Loucy (cell line): ENCODE measurements around the gene STRADA.

ENCODE experiments used
- H2AFZ ChIP-seq: fragments of 200-600 bp; sonication (generic); 2 replicates; pipeline ENCODE4 v1.6.0; 2016; ENCODE audit warnings: antibody characterized with exemption, mild to moderate bottlenecking, low read length, moderate library complexity
- H3F3A ChIP-seq: fragments of 200-600 bp; 2 replicates; pipeline ENCODE4 v1.6.0; 2016; ENCODE audit warnings: antibody characterized with exemption, low read depth, mild to moderate bottlenecking
- H3K27me3 ChIP-seq: fragments of 200-600 bp; sonication (generic); 2 replicates; pipeline ENCODE4 v1.6.1; 2014; ENCODE audit warnings: low read length, mild to moderate bottlenecking; ENCODE audit not compliant: insufficient read depth, poor library complexity, severe bottlenecking
- H3K36me3 ChIP-seq: fragments of 200-600 bp; sonication (generic); 2 replicates; pipeline ENCODE4 v1.6.1; 2016; ENCODE audit warnings: low read length; ENCODE audit not compliant: insufficient read depth
- H3K4me1 ChIP-seq: fragments of 200-600 bp; sonication (generic); 2 replicates; pipeline ENCODE4 v1.5.1; 2014; ENCODE audit warnings: low read length, mild to moderate bottlenecking; ENCODE audit not compliant: insufficient read depth, poor library complexity, severe bottlenecking
- H3K4me2 ChIP-seq: fragments of 200-600 bp; sonication (generic); 2 replicates; pipeline ENCODE4 v1.6.0; 2014; ENCODE audit warnings: antibody characterized with exemption, low read length, low read depth, mild to moderate bottlenecking; ENCODE audit not compliant: poor library complexity, severe bottlenecking
- H3K4me3 ChIP-seq: fragments of 200-600 bp; sonication (generic); 2 replicates; pipeline ENCODE4 v1.5.1; 2014; ENCODE audit warnings: low read length, mild to moderate bottlenecking, mixed read lengths; ENCODE audit not compliant: poor library complexity, severe bottlenecking
- H3K79me2 ChIP-seq: fragments of 200-600 bp; sonication (generic); 2 replicates; pipeline ENCODE4 v1.6.1; 2014; ENCODE audit warnings: low read length; ENCODE audit not compliant: insufficient read depth
- H3K9ac ChIP-seq: fragments of 200-600 bp; sonication (generic); 2 replicates; pipeline ENCODE4 v1.6.0; 2014; ENCODE audit warnings: mild to moderate bottlenecking, low read depth, low read length, moderate library complexity; ENCODE audit not compliant: poor library complexity, severe bottlenecking
- H3K9me2 ChIP-seq: fragments of 200-600 bp; sonication (generic); replicated peaks from 2 replicates; pipeline ENCODE4 v1.6.1; 2016; ENCODE audit warnings: low read depth, low read length, mixed read lengths
- H3K9me3 ChIP-seq: fragments of 200-600 bp; sonication (generic); 2 replicates; pipeline ENCODE4 v1.6.1; 2014; ENCODE audit warnings: mild to moderate bottlenecking, antibody characterized with exemption, low read length, low read depth; ENCODE audit not compliant: insufficient read depth
- H4K20me1 ChIP-seq: fragments of 200-600 bp; sonication (generic); 2 replicates; pipeline ENCODE4 v1.6.0; 2014; ENCODE audit warnings: antibody characterized with exemption, low read length, mild to moderate bottlenecking; ENCODE audit not compliant: insufficient read depth, poor library complexity, severe bottlenecking
- EZH2phosphoT487 ChIP-seq: fragments of 200-600 bp; IDR thresholded peaks from 2 replicates; pipeline ENCODE4 v1.6.1; 2018; ENCODE audit warnings: antibody characterized with exemption, mild to moderate bottlenecking, moderate library complexity, borderline replicate concordance
- TF ChIP-seq, protein P1 (sequence below): fragments of 200-600 bp; sonication (generic); conservative IDR thresholded peaks from 2 replicates; pipeline ENCODE4 v1.5.1; 2014; ENCODE audit warnings: mild to moderate bottlenecking, antibody characterized with exemption, low read length

The STRADA gene, protein sequence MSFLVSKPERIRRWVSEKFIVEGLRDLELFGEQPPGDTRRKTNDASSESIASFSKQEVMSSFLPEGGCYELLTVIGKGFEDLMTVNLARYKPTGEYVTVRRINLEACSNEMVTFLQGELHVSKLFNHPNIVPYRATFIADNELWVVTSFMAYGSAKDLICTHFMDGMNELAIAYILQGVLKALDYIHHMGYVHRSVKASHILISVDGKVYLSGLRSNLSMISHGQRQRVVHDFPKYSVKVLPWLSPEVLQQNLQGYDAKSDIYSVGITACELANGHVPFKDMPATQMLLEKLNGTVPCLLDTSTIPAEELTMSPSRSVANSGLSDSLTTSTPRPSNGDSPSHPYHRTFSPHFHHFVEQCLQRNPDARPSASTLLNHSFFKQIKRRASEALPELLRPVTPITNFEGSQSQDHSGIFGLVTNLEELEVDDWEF

DNA sequence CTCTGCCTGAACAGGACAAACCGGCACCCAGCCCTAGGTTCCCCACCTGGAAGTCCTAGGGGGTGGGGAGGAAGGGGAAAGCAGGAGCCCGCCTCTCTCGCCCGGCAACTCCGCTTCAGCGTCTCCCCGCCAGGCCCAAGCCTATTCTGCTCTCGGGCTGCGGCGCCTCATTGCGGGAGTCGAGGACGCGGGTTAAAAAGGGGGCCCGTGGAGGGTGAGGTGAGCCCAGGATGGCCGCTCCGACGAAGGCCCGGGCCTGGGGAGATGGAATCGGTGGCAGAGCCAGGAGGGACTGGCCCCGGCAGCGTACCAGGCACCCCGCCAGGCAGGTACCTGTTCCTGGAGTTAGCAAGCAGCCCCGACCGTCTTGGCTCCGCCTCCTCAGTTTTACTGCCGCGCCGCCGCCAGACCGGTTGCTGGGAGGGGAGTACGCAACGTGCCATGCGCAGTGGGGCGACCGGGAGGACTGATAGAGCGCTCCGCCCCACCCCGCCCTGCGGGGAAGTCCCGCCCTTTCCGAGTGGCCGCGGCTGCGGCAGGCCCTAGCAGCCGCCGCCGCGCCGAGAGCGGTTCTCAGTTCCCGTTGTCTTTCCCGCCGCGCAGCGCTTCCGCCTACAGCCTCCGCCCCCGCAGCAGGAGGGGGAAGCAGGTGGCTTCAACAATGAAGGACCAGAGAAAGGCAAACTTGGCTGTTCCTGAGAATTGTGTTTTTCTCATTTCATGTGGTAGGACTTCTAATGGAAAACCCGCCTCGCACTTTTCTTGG, at the start of gene STRADA:
STRADA (minus strand) TSS at position 392 of the 766 bp plus-strand sequence. CDS start 13,430 bp downstream, outside the sequence.
- Histone ChIP-seq H3K4me2 (peak within 1 kb of the TSS; percentile 94), H2AFZ (peak within 1 kb of the TSS; percentile 92), H3K9ac (peak within 1 kb of the TSS; percentile 99), H3F3A (peaks cover 10% of the 10 kb centered on the region), H3K27me3 (no peaks in the 10 kb centered on the region), H3K79me2 (peaks cover 19% of the 10 kb centered on the region), H3K4me3 (peak within 1 kb of the TSS; percentile 97), H4K20me1 (no peaks in the 10 kb centered on the region), H3K9me2 (no peaks in the 10 kb centered on the region), H3K36me3 (peaks cover 11% of the 10 kb centered on the region; the same call in 1 of the 2 replicates), H3K9me3 (no peaks in the 10 kb centered on the region), H3K4me1 (peaks cover 16% of the 10 kb centered on the region)
- TF ChIP-seq, protein P1, sequence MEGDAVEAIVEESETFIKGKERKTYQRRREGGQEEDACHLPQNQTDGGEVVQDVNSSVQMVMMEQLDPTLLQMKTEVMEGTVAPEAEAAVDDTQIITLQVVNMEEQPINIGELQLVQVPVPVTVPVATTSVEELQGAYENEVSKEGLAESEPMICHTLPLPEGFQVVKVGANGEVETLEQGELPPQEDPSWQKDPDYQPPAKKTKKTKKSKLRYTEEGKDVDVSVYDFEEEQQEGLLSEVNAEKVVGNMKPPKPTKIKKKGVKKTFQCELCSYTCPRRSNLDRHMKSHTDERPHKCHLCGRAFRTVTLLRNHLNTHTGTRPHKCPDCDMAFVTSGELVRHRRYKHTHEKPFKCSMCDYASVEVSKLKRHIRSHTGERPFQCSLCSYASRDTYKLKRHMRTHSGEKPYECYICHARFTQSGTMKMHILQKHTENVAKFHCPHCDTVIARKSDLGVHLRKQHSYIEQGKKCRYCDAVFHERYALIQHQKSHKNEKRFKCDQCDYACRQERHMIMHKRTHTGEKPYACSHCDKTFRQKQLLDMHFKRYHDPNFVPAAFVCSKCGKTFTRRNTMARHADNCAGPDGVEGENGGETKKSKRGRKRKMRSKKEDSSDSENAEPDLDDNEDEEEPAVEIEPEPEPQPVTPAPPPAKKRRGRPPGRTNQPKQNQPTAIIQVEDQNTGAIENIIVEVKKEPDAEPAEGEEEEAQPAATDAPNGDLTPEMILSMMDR, result no peak
- no peak for TF ChIP-seq EZH2phosphoT487

DNA sequence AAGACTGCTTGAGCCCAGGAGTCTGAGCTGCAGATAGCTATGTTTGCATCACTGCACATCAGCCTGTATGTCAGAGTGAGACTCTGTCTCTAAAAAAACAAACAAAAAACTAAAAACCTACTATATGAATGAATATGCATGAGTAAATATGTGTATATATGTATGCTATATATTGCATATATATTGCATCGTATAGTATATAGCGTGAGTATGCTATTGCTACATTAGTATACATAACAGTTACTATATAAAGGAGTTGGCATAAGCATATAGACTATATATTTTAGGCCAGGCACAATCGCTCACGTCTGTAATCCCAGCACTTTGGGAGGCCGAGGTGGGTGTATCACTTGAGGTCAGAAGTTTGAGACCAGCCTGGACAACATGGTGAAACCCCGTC, 48.5 kb upstream of the STRADA start:
- H3K9me2 ChIP-seq, result no peaks in the 10 kb centered on the region
- no peak overlapping the region for H3K4me2 ChIP-seq
- no peaks in the 10 kb centered on the region for H3K4me1 ChIP-seq
- no peaks in the 10 kb centered on the region for H3K27me3 ChIP-seq
- peaks cover 83% of the 10 kb centered on the region for H3K36me3 ChIP-seq
- no peak overlapping the region for H2AFZ ChIP-seq
- no peak overlapping the region for H3K9ac ChIP-seq
- peaks cover 38% of the 10 kb centered on the region for H4K20me1 ChIP-seq
- H3K79me2 ChIP-seq, result peaks cover 69% of the 10 kb centered on the region
- no peaks in the 10 kb centered on the region for H3K9me3 ChIP-seq
- TF ChIP-seq, protein P1, result no peak
- no peak for TF ChIP-seq EZH2phosphoT487
- H3F3A ChIP-seq, result no peaks in the 10 kb centered on the region
- no peak overlapping the region for H3K4me3 ChIP-seq

DNA sequence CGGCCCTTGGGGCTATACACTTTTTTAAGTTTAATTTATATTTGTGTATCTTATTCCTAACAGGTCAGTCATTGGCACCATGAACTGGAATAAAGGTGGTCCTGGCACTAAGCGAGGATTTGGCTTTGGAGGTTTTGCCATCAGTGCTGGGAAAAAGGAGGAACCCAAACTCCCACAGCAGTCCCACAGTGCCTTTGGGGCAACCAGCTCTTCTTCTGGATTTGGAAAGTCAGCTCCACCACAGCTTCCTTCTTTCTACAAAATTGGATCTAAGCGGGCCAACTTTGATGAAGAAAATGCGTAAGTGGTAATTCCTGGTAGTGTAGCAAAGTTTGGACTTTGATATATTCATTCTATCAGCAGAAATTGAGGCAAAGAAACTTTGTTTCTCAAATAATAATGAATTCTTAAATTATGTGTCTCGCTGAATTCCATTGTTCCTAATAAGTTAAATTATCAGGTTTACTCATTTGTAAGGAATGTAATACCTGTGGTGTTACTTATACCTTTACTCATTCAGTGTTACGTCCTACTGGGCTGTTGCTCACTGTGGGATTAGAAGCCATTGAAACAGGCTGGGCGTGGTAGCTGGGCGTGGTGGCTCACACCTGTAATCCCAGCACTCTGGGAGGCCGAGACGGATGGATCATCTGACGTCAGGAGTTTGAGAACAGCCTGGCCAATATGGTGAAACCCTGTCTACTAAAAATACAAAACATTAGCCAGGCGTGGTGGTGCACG, 45.5 kb upstream of the STRADA start:
- Histone ChIP-seq H3K79me2 (peaks cover 98% of the 10 kb centered on the region), H3K4me2 (no peak overlapping the region), H3K27me3 (no peaks in the 10 kb centered on the region), H3F3A (no peaks in the 10 kb centered on the region), H3K9ac (no peak overlapping the region), H2AFZ (no peak overlapping the region), H3K9me2 (no peaks in the 10 kb centered on the region), H3K36me3 (peaks cover 63% of the 10 kb centered on the region), H3K4me1 (peaks cover 18% of the 10 kb centered on the region), H3K9me3 (no peaks in the 10 kb centered on the region), H3K4me3 (no peak overlapping the region), H4K20me1 (peaks cover 67% of the 10 kb centered on the region)
- TF ChIP-seq, protein P1, result no peak
- no peak for TF ChIP-seq EZH2phosphoT487
